Dermis microvascular lymphatic vessel endothelial cell (primary cell): Measurements from ENCODE around the gene MGMT. TPM values are rescaled to one million over a fixed set of nuclear protein-coding genes. Genes with fewer than 3 reads are reported as not detected.

Experiments
- DNase-seq, 2 donors: peaks; one replicate each; pipeline versions ENCODE4 v3.0.0 to v3.0.0-alpha.2; 2010; ENCODE audit warnings: low read depth in 2 of 2
- total RNA-seq: library from RNA; depleted of rRNA; stranded (reverse); fragments of >200 nt; gene quantifications from 2 replicates; pipeline ENCODE4 v1.2.1, GENCODE V29; 2014

MGMT gene
- total RNA-seq, 1 donor from 2014 or later: 9.6 TPM

GRCh38 chr10:129758207-129759021, 291.4 kb downstream of the MGMT start:
- no peak for DNase-seq

- no peak for DNase-seq
These were observed 292.4 kb downstream of the MGMT start for GRCh38 chr10:129759214-129760002.

- no peak for DNase-seq
These were observed 292.9 kb downstream of the MGMT start for GRCh38 chr10:129760003-129760315.

- DNase-seq: no peak
These were observed 293.4 kb downstream of the MGMT start for GRCh38 chr10:129760416-129760815.

GRCh38 chr10:129761197-129761972, 294.3 kb downstream of the MGMT start:
- DNase-seq: no peak

DNA sequence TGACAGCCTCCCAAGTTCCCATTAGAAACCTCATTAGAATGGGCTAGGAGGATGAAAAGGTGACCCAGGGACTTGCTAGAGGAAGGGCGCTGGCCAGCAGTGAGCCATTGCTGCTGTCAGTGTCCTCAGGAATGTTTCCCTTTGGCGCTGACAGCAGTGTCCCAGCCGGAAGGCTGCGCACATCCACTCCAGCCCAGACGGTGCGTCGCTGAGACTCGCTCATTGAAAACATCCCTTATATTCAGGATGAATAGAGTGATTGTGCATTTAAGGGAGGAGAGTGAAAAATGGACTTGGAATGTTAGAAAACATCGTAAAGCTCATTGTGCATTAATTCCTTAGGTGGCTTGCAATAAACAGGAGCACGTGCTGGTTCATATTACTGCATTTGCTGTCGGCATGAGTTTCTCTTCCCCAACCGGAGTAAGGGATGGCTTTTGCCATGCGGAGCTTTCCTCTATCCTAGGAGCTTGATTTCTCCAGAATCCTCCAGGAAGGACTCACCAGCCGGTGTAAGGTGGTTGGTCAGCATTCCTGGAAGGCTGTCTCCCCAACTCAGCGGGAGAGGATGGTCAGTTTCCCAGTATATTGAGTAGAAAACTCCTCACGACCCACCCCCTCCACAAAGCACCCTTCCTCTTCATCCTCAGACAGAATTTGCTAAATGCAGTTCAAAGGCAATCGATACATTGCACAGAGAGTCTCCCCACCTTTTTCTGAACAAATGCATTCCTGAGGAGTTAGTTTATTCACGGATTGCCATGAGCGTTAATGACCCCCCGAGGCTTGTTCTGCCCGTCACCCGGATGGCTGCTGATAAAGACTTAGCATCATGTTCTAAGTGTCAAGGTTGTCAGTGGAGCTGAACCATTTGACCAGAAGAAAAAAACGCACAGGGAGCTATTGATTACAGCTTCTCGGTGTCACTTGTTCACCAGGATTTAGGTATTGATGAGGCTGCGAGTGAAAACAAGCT, 295.2 kb downstream of the MGMT start:
- DNase-seq: no peak

DNA sequence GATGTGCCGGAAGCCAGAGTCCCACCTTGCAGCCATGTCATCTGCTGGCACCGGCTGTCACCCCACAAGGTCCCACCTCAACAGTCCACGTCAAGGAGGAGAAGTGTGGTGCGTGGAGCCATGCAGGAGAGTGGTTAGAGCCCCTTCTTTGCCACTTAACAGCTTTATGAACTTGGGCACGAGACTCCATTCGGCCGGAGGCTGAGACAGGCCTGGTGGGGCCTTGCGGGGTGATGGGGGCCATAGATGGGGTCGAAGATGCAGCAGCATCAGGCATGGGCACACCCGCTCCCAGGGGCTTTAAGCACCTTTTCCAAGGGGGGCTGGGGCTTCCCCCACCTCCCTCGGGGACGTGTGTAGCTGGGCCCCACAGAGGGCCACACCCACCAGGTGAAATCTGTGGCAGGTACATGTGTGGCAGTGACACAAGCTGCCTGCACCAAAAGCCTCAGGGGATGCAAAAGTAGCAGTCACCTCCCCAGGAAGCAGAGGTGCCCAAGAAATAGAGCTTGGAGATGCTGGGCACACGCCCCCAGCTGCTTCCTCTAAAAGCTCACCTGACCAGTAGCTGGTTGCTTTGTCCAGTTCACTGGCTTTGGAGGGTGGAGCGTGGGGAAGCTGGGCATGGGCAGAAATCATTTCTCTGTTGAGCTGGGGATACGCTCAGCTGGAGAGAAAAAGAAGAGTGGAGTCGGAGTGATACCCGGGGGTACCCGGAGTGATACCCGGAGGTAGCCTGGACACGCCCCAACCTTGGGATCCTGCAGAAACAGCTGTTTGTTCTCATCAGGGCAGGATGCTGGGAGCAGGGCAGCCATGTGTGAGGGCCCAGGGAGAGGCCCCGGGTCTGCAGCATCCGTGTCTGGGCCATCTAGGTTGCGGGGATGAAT, 297.2 kb downstream of the MGMT start:
- no peak for DNase-seq

GRCh38 chr10:129764901-129765663, 298.0 kb downstream of the MGMT start:
- no peak for DNase-seq

- DNase-seq: no peak
These were observed 298.9 kb downstream of the MGMT start for GRCh38 chr10:129765664-129766550.

- DNase-seq: no peak
These were observed 299.8 kb downstream of the MGMT start for GRCh38 chr10:129766611-129767550.

DNA sequence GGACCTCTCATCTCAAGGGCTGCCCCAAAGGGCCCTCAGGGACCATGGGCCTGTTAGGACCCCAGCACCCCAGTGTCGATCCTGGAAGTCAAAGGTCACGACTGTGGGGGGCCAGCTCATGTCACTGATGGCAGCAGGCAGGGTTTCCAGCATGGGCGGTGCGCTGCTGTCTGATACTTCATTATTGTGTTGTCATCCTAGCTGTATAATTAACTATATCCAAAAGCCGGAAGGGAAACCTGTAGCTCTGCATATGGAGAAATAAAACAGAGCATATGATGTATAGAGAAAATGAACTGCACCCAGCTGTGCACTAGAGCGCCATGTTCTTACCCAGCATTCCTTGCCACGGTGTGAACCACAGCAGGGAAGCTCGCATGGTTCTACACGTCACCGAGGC, 300.7 kb downstream of the MGMT start:
- DNase-seq: no peak

- no peak for DNase-seq
These were observed 301.7 kb downstream of the MGMT start for GRCh38 chr10:129768437-129769355.

GRCh38 chr10:129769381-129770116, 302.5 kb downstream of the MGMT start:
- no peak for DNase-seq

DNA sequence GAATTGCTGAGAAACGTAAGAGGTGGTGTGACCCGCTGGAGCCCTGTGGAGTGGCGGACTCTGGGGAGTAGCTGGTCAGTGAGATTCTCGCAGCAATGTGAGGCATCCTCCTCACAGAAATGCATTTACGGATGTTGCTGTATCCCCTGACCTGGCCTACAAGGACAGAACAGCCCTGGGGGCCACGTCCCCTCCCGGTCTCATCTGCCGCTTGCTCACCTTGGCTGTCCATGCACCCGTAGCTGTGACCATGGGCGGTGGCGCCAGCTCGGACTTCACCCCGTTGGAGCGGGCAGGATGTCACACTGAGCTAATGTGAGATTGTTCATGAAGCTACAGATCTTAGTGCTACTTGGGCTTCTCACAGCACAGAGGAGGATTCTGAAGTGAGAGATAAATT, 303.2 kb downstream of the MGMT start:
- DNase-seq: no peak

DNA sequence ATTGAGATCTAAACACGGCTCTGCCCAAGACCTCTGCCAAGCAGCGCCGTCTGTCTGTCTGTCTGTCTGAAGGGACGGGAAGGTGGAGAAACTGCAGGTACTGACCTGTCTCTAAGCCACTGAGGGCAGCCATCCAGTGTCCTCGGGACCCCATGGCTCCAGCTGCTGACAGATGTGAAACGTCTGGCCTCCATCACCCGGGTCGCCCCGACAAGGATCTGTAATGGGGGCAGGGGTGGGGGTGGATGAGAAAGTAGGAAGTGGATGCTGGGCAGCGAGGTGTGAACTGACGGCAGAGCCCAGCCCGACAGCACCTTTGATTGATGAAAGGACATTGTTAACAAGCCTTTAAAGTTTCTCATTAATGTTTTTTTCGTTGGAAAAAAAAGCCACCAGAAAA, 304.0 kb downstream of the MGMT start:
- DNase-seq: no peak
